Left cardiac atrium (tissue), 4 donors: ENCODE data around the gene ZNF70. TPM values are rescaled to one million over a fixed set of nuclear protein-coding genes. Genes with fewer than 3 reads are reported as not detected.

Experiments used
- ATAC-seq, 2 donors: fragments of 200-7000 bp; cut with Tn5 transposase; one replicate each; pipeline ENCODE4 v1.9.1; 2020; ENCODE audit warnings: mild to moderate bottlenecking in 2 of 2, moderate library complexity in 2 of 2
- DNase-seq: peaks from one replicate; pipeline ENCODE4 v3.0.0-alpha.2; 2020
- intact Hi-C, 2 donors: fragments of 100-400 bp; cut with DNase I; formaldehyde crosslinking; loops; one replicate each; pipeline versions ENCODE4 v1.14.1 to v1.15.1; 2022 to 2023
- long read RNA-seq: library from polyadenylated mRNA; unstranded; transcript quantifications from one replicate; pipeline ENCODE4 v2.0.0, GENCODE V29; 2021
- total RNA-seq, 2 donors: library from RNA; stranded (reverse); fragmentation: NEBNext Ultra II Directional; extraction: Animal tissue kit (Norgen Biotek cat#: 25700); gene quantifications; one replicate each; pipeline ENCODE4 v1.2.1, GENCODE V29; 2021
- donor health status: DM: no; HTN: yes; CAD: no.
- donor health status: DM: no; HTN: yes; CAD: no; lungs with severe emphysema.
- donor health status: DM: yes; HTN: yes; CAD: no.
- donor health status: Dilated cardiomyopathy.

Gene ZNF70
- 1 to 10 TPM; 4.9 to 5.6 TPM for total RNA-seq
- long read RNA-seq, result 0 reads

DNA sequence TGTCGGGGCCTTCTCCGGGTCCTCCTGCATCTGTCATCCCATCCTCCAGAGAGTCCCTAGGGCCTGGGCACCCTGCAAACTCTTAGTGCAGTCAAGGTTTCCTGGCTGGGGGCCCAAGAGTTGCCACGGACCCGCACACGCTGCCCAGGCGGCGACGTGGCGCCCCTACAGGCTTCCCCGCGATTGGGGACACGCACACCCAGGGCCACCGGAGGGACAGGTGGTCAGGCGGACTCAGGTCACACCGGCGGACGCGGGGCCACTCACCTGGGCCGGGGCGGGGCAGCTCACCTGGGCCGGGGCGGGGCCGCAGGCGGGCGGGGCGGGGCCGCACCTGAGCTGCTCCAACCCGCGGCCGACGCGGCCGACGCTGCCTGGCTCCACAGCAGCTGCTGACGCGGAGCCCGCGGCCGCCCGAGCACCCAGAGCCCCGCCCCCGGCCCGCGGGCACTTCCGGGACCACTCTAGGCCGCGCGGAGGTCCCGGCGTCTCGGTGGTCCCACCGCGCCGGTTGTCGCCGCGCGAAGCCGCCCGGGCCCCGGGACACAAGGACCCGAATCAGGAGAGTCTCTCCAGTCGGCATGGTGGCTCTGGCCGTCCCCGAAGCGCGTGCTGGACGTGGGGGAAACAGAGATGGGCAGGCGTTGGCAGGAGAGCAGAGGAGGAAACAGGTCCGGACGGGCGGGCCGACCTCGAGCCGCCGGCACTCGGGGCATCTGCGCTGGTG lies at the start of gene ZNF70:
ZNF70 (minus strand) TSS at position 399 of the 727 bp plus-strand sequence. CDS start 5,972 bp downstream, outside the sequence.
- ATAC-seq (peak; percentile 95 to 97), DNase-seq (peak; percentile 91)
- intact Hi-C loops, result no loop called here

DNA sequence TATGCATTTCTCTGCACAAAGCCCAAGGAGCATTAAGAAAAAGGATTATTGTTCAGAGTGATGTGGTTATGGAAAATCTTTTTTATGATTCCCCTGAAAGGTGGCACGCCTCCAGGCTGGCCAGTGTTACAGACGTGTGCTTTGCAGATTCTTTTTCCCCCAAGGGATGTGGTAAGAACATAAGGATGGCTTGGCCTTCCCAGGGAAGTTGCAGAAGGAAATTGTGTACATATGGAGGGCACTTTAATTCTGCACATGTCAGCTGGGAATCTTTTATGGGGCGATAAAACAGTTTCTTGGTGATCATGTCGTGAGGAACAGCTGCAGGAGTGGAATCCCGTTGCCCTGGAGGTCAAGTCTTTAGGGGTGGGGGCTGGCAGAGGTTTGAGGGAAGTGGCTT lies 45.5 kb upstream of the ZNF70 start:
- DNase-seq, result no peak
- no peak for ATAC-seq
- intact Hi-C loops, result no loop called here

DNA sequence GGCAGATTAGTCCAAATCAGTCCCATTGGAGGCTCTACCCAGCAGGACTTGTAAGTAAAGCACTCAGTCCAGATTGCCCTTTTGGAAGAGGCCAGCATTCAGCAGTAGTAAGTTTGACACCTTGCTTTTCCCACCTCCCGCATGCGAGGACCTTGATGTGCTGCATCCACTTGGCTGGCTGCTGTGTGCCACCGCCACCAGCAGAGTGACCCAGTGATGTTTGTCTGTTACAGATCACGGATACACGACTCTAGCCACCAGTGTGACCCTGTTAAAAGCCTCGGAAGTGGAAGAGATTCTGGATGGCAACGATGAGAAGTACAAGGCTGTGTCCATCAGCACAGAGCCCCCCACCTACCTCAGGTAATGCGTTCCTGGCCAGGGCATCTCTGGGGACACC lies 42.4 kb upstream of the ZNF70 start:
- DNase-seq (peak; percentile 8), ATAC-seq (no peak)
- intact Hi-C loops, result no loop called here

DNA sequence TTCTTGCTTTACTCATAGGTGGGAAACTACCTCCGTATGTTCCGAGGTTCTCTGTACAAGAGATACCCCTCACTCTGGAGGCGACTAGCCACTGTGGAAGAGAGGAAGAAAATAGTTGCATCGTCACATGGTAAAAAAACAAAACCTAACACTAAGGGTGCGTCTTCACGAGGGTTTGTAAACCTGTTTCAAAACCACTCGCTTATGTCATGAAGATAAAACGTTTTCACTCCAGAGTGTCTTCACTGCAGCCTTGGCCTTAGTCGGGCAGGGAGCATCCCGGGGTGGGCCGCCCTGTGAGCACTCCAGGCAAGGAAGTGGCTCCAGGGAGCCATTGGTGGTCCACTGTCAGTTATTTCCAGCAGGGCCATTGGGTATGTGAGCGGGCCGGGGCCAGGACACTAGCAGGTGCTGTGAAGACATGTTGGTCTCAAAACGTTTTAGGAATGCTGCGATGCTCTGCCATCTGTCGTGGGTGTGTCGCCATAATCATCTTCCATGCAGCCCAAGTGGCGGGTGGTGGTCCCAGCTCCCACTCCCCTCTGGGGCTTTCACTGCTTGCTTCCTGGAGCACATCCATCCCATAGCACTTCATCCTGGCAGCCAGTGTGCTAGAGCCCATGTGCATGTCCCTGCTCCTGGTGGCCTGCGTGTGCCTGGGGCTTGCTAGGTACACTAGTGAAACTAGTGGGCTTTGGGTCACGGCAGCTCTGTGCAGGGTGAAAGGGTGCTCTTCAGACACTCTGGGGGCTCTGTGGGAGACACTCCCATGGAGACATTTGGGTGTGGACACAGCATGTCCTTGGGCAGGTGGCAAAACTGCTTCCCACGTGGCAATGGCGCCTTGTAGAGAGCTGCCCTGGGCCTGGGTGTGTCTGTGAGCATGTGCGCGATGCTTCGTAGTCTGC lies 41.1 kb upstream of the ZNF70 start:
- ATAC-seq, result no peak
- intact Hi-C loops, result no loop called here
- DNase-seq, result peak; percentile 12

DNA sequence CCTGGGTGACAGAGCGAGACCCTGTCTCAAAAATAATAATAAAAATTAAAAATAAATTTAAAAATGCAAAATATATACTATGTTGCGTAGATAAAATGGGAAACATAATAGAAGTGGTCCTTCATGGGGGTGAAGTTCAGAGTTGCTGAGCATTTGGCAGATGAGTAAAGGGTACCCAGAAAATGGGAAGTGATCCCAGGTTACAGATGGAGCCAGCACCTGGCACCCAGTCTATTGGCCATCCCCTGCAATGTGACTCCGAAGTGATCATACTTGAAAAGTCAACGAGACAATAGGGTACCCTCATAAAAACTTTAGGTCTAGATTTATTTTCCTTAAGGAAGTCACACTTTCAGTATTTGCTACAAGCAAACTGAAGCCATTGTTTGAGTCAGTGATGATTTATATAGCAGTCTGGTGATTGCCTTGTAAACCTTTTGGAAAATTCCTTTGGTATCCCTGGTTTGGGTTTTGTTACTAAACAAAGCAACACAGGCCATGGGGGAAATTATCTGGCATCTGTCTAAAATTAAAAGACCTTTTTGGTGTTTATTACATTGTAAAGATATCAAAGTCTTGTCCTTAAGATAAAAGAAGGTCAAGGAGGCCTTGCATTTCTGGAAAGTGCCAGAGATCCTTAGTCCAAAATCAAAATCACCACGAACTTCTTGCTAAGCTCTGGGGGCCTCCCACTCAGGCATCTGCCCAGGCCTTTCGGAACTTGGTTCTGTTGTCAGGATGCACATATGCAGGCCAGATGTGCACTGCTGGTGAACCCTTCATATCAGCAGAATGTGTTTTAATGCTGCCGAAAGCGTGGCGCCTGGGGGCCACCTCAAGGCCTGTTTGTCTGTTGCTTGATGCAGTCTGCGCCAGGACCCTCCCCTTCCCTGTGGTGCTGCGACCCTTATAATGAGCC lies 40.2 kb upstream of the ZNF70 start:
- intact Hi-C loops, result no loop called here
- DNase-seq (peak; percentile 25), ATAC-seq (no peak)

DNA sequence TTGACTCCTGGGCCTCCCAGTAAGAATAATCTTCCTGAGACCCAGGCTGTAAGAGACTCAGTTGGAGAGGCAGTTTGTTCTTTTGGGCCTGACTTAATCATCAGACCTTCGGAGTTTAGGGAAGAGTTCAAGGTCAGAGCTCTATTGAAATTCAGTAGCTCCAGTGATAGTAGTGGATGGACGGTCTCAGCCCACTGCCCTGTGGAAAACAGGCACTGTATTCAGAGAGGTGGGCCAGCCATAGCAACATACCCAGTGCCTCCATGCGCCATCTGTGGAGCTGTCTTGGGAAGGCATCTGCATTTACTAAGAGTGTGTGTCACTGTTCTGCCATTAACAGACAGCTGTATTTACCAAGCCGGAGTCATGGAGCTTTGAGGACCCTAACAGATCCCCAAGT lies 38.7 kb upstream of the ZNF70 start:
- peak; percentile 13 for DNase-seq
- intact Hi-C loops, result no loop called here
- no peak for ATAC-seq

DNA sequence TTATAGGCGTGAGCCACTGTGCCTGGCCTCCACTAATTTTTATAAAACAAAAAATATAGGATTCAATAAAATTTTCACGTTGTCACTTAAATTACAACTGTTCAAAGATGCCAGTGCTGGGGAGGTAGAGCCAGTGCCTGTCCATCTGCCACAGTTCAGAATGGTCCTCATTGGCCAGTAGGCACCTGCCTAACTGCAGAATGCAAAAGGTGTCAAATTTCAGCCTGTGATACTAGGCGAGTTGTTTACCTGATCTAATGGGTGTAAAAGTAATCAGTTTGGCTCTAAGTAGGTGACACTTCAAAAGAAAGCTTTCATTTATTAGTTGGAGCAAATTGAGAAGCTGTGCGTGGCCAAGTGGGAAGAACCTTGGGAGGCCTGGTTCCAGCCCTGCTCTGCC lies 38.2 kb upstream of the ZNF70 start:
- intact Hi-C loops, result no loop called here
- DNase-seq (no peak), ATAC-seq (no peak)

DNA sequence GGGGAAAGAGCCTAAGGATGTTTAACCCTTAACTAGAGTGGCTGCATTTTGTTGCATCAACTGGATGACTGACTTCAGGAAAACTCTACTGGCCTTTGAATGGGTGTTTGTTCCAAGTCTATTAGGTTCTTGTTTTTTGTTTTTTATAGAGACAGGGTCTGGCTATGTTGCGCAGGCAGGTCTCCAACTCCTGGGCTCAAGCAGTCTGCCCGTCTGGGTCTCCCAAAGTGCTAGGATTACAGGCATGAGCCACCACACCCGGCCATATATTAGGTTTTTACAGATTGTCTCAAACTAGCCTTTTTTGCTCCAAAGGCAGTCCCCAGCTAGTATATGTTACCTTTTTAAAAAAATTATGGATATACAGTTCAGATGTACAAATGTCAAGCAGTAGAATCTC lies 37.0 kb upstream of the ZNF70 start:
- intact Hi-C loops, result no loop called here
- ATAC-seq (no peak), DNase-seq (no peak)

DNA sequence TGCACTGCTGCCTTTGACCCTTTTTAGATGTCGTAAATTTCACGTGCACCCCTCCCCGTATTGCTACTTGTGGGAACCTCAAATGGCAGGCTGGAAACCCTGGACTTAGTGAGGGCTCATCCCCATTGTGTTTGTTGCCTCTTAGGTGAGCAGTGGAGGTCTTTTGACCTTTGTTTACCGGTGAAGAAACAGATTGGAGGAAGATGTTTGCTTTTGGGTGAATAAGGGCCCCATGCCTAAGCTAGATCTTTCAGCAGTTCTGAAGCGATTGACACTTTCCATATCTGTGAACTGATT lies 36.6 kb upstream of the ZNF70 start:
- intact Hi-C loops, result no loop called here
- DNase-seq (no peak), ATAC-seq (no peak)

DNA sequence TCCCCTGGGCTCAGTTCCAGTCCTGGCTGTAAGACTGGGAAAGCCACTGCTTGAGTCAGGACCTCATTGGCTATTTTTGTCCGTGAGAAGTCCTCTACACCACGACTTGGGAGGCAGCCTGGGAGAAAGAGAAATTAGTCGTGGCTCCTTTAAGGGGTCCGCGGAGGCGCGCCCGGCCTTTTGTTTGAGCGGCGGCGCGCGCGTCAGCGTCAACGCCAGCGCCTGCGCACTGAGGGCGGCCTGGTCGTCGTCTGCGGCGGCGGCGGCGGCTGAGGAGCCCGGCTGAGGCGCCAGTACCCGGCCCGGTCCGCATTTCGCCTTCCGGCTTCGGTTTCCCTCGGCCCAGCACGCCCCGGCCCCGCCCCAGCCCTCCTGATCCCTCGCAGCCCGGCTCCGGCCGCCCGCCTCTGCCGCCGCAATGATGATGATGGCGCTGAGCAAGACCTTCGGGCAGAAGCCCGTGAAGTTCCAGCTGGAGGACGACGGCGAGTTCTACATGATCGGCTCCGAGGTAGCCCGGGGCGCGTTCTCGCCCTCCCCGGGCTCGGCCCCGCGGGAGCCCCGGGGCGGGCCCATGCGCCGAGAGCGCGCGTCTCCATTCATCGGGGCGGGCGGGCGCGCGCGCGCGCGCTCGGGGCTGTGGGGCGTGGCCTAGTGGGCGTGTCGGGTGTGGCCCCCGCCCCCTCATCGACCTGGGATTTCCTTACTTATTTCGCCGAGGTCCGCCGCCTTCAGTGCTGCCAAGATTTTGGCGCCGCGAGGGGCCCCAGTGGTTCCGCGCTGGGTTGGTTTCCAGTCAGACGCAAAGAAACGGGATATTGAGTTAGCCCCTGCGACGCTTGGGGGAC lies 36.1 kb upstream of the ZNF70 start, which contains the start of gene SMARCB1:
SMARCB1 (plus strand) TSS at position 215 of the 848 bp plus-strand sequence; CDS start at position 419, 204 bp downstream.
- intact Hi-C loops, result no loop called here

DNA sequence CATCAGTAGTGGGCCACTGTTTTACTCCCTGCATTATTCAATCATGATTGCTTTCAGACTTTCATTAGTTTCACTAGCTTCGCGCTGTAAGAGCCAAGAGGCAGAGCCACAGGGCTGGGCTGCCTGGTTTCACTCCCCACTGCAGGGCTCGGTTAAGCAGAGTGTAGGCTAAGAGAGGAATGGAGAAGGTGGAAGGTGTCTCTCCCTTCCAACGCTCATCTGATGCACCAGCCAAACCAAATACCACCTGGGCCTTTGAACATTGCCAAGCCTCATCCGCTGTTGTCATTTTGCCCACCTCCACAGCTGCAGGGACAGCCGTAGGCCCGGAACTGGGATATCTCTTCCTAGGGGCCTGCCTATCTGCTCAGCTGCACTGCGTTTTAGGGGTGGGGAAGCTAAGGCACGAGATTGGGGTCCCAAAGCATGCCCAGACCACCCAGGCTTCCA lies 35.4 kb upstream of the ZNF70 start:
- intact Hi-C loops, result no loop called here
- peak; percentile 3 to 6 for ATAC-seq

More for the DNA sequence above, 36.1 kb upstream of the ZNF70 start, which contains the start of gene SMARCB1:
- DNase-seq (peak; percentile 94), ATAC-seq (peak; percentile 95 to 98)

DNA sequence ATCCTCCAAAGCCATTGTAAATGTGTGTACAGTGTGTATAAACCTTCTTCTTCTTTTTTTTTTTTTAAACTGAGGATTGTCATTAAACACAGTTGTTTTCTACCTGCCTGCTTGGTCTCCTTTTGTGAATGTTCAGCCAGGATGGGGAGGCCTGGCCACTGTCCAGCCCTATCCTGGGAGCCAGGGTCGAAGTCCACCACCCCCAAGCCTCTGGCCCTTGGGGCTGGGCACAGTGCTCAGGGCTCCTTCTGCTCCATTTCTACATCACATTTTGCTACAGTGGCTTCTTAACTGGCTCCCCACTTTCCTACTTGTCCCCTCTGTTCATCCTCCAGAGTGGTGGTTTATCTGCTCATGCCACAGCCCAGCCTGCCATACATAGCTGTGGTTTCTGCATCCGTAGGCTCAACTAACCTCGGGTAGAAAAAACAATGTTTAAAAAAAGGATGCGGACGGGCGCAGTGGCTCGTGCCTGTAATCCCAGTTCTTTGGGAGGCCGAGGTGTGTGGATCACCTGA lies 33.4 kb upstream of the ZNF70 start:
- DNase-seq (no peak), ATAC-seq (no peak)
- intact Hi-C loops, result no loop called here

More for the DNA sequence above, 35.4 kb upstream of the ZNF70 start:
- no peak for DNase-seq

DNA sequence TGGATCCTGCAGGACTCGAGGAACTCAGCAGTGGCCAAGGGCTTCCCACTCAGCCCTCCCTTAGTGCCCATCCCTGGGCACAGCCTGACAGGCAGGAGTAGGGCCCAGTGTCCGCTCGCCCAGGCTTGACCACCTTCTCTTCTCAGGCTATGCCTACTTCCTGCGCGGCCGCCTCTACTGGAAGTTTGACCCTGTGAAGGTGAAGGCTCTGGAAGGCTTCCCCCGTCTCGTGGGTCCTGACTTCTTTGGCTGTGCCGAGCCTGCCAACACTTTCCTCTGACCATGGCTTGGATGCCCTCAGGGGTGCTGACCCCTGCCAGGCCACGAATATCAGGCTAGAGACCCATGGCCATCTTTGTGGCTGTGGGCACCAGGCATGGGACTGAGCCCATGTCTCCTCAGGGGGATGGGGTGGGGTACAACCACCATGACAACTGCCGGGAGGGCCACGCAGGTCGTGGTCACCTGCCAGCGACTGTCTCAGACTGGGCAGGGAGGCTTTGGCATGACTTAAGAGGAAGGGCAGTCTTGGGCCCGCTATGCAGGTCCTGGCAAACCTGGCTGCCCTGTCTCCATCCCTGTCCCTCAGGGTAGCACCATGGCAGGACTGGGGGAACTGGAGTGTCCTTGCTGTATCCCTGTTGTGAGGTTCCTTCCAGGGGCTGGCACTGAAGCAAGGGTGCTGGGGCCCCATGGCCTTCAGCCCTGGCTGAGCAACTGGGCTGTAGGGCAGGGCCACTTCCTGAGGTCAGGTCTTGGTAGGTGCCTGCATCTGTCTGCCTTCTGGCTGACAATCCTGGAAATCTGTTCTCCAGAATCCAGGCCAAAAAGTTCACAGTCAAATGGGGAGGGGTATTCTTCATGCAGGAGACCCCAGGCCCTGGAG lies 32.6 kb upstream of the ZNF70 start:
- ATAC-seq (no peak), DNase-seq (no peak)
- intact Hi-C loops, result no loop called here

DNA sequence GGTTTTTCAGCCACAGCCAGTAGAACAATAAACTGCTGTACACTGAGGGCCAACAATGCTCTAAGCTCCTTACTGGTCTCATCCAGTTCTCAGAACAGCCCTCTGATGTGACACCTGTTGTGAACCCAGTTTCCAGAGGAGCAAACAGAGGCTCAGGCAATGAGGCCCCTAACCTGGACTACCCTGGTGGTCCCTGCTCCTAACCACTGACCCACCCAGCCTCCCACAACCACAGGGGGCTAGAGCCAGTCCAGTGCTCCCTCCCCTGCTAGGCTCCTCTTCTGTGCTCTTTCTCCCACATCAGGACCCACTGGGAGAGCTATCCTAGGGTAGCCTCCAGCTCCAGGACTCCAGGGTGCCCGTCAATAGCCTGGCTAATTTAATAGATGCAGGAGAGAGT lies 31.8 kb upstream of the ZNF70 start:
- DNase-seq, result no peak
- intact Hi-C loops, result no loop called here
- ATAC-seq, result no peak

DNA sequence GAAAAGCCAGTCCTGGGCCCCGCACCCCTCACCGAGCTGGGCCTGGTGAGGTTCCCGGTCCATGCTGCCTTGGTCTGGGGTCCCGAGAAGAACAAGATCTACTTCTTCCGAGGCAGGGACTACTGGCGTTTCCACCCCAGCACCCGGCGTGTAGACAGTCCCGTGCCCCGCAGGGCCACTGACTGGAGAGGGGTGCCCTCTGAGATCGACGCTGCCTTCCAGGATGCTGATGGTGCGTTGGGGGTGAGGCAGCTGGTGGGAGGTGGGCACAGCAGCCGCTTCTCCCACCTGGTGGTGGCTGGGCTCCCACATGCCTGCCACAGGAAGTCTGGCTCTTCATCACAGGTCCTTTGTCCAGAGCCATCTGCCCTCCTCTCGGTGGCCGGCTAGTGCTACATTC lies 31.3 kb upstream of the ZNF70 start:
- ATAC-seq, result no peak
- intact Hi-C loops, result no loop called here

DNA sequence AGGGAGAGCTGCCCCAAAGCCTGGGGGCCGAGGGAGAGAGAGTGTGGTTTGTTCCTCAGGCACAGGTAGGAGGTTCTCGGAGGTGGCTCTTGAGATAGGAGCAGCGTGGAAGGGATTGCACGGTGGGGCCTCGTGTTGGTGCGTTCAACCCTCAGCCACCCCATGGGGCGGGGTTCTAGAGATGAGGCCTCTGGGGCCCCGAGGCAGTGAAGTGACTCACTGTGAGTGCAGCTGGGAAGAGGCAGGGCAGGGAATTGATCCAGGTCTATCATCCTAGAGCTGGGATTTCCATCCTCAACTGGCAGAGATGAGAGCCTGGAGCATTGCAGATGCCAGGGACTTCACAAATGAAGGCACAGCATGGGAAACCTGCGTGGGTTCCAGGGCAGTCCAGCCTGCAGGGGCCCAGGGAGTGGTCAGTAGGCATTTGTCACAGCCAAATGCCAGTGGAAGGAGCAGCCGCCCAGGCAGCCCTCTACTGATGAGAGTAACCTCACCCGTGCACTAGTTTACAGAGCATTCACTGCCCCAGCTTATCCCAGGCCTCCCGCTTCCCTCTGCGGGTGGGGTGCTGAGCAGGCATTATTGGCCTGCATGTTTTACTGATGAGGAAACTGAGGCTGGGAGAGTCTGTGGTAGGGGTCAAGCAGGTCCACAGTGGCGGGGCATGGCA lies 30.7 kb upstream of the ZNF70 start:
- ATAC-seq (no peak), DNase-seq (no peak)
- intact Hi-C loops, result no loop called here

More for the DNA sequence above, 31.3 kb upstream of the ZNF70 start:
- no peak for DNase-seq

DNA sequence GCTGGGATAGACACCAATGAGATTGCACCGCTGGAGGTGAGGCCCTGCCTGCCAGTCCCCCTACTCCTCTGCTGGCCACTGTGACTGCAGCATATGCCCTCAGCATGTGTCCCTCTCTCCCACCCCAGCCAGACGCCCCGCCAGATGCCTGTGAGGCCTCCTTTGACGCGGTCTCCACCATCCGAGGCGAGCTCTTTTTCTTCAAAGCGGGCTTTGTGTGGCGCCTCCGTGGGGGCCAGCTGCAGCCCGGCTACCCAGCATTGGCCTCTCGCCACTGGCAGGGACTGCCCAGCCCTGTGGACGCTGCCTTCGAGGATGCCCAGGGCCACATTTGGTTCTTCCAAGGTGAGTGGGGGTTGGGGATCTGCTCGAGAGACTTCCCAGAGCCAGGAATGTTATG lies 30.2 kb upstream of the ZNF70 start:
- no peak for DNase-seq
- intact Hi-C loops, result no loop called here
- no peak for ATAC-seq
